ENCODE data around the gene FGL2. TPM values are rescaled to one million over a fixed set of nuclear protein-coding genes. Genes with fewer than 3 reads are reported as not detected.
A peak's percentile ranks its signal among the peaks of the same experiment; 100 is the strongest.

The FGL2 gene
- total and polyA plus RNA-seq, 3 donors from 2014 or later: 2.0 to 18.3 (median 8.4) TPM

DNA sequence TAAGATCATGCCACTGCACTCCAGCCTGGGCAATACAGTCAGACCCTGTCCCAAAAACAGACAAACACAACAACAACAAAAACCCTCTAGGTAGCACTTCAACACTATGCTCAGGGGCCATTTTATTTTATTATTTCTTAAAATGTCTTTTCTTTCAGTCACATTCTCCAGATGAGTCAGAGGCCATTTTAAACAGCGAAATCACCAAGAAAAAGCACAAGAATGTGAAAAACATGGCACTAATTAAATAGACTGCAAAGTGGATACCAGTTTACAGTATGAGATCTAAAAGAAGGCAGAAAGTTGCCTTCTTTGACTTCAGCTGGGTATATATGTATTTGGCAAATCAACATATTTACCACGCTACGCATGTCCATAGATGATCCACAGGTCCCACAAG lies 6.1 kb upstream of the FGL2 start:
- H3K4me1 ChIP-seq: no peaks in the 10 kb centered on the region
- no peak overlapping the region for H3K4me3 ChIP-seq
- no peaks in the 10 kb centered on the region for H3K9me3 ChIP-seq
- WGBS, 2 donors: 93 to 97% methylated on average over 3 of the region's 3 CpGs
- no peak for TF ChIP-seq POLR2A (IDR thresholded peaks at IDR 0.05)
- TF ChIP-seq, protein P1, sequence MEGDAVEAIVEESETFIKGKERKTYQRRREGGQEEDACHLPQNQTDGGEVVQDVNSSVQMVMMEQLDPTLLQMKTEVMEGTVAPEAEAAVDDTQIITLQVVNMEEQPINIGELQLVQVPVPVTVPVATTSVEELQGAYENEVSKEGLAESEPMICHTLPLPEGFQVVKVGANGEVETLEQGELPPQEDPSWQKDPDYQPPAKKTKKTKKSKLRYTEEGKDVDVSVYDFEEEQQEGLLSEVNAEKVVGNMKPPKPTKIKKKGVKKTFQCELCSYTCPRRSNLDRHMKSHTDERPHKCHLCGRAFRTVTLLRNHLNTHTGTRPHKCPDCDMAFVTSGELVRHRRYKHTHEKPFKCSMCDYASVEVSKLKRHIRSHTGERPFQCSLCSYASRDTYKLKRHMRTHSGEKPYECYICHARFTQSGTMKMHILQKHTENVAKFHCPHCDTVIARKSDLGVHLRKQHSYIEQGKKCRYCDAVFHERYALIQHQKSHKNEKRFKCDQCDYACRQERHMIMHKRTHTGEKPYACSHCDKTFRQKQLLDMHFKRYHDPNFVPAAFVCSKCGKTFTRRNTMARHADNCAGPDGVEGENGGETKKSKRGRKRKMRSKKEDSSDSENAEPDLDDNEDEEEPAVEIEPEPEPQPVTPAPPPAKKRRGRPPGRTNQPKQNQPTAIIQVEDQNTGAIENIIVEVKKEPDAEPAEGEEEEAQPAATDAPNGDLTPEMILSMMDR (IDR thresholded peaks at IDR 0.05): no peak
- DNase-seq: no peak
- H3K27ac ChIP-seq: no peak overlapping the region
- H3K36me3 ChIP-seq (ENCODE audit: low read depth, missing control alignments): no peaks in the 10 kb centered on the region
- intact Hi-C loops (cut with DNase I; ENCODE audit: low total_unique reads): no loop called here
- H3K27me3 ChIP-seq: no peaks in the 10 kb centered on the region

DNA sequence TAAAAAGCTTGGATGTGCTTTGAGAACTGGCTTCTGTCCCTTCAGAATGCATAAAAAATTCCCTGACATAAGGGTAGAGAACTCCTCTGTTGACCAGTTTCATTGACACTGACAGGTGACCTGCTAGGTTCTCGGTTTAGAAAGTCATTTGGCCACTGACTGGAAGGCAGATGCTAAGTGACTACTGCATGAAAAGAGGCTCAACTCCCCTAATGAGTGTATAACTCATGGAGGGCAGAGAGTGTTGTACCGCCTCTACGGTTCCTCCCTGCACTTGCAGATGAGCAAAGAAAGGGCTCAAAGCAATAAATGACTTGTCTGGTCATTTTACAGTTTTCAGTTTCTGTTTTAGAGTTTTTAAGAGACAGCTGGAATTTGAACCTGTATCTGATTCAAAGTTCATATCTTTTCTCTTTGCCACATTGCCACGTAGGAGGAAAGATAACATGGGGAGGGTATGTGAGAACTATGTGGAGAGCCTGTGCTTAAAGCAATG lies 2.9 kb upstream of the FGL2 start:
- Histone ChIP-seq H3K27ac (no peak overlapping the region), H3K27me3 (no peaks in the 10 kb centered on the region), H3K9me3 (no peaks in the 10 kb centered on the region), H3K4me3 (no peak overlapping the region), H3K36me3 (ENCODE audit: low read depth, missing control alignments) (no peaks in the 10 kb centered on the region), H3K4me1 (no peaks in the 10 kb centered on the region)
- no peak for DNase-seq
- intact Hi-C loops (cut with DNase I; ENCODE audit: low total_unique reads): no loop called here
- no peak for TF ChIP-seq POLR2A (IDR thresholded peaks at IDR 0.05)
- TF ChIP-seq, protein P1 (IDR thresholded peaks at IDR 0.05): no peak
- 86 to 92% methylated on average over 4 of the region's 4 CpGs for WGBS, 2 donors

DNA sequence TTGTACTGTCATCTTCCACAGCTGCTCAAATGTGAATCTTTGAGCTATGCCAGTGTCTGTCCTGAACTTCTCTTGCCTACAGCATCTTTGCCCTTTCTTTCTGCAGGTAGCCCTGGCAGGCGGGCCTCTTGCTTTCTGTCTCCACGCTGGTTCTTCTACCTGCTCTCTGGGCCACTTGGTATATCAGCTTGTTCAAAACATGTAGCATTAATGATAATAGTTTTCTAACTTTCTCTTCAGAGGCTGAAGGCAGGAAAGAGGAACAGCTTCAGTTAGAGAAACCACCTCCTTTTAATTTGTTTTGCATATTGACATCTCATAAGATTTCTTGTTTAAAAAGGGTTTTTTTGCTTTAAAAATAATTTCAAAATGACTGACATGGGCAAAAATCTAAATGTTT lies 923 bp upstream of the FGL2 start:
- intact Hi-C loops (cut with DNase I; ENCODE audit: low total_unique reads): no loop called here
- Histone ChIP-seq H3K4me1 (no peaks in the 10 kb centered on the region), H3K4me3 (no peak overlapping the region), H3K36me3 (ENCODE audit: low read depth, missing control alignments) (no peaks in the 10 kb centered on the region), H3K9me3 (no peaks in the 10 kb centered on the region), H3K27me3 (no peaks in the 10 kb centered on the region), H3K27ac (no peak overlapping the region)
- 87 to 94% methylated on average over 2 of the region's 2 CpGs for WGBS, 2 donors
- no peak for DNase-seq
- TF ChIP-seq, protein P1 (IDR thresholded peaks at IDR 0.05): no peak
- no peak for TF ChIP-seq POLR2A (IDR thresholded peaks at IDR 0.05)

DNA sequence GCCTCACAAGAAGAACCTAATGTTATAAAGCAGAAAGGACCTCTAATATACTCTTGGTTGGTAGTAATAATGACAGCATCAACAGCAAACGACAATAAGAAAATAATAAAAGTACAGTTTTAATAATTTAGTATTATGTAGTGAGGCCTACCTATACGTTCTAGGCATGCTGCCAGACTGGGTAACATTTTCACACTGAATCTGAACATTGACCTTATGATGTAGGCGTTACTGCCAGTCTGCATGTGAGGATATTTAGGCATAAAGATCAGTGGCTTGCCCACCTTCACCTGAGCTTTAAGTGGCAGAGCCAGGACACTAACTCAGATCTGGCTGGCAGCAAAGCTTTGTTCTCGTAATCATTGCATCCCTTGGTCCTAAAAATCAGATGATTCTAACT lies 2.5 kb downstream of the FGL2 start:
- no peaks in the 10 kb centered on the region for H3K9me3 ChIP-seq
- DNase-seq: no peak
- H3K27ac ChIP-seq: no peak overlapping the region
- intact Hi-C loops (cut with DNase I; ENCODE audit: low total_unique reads): no loop called here
- no peaks in the 10 kb centered on the region for H3K27me3 ChIP-seq
- WGBS, 2 donors: 72 to 73% methylated on average over 4 of the region's 4 CpGs
- H3K36me3 ChIP-seq (ENCODE audit: low read depth, missing control alignments): no peaks in the 10 kb centered on the region
- H3K4me3 ChIP-seq: peak overlapping the region in 1 of 2 donors; percentile 9
- H3K4me1 ChIP-seq: no peaks in the 10 kb centered on the region
- TF ChIP-seq, protein P1 (IDR thresholded peaks at IDR 0.05): no peak
- no peak for TF ChIP-seq POLR2A (IDR thresholded peaks at IDR 0.05)

DNA sequence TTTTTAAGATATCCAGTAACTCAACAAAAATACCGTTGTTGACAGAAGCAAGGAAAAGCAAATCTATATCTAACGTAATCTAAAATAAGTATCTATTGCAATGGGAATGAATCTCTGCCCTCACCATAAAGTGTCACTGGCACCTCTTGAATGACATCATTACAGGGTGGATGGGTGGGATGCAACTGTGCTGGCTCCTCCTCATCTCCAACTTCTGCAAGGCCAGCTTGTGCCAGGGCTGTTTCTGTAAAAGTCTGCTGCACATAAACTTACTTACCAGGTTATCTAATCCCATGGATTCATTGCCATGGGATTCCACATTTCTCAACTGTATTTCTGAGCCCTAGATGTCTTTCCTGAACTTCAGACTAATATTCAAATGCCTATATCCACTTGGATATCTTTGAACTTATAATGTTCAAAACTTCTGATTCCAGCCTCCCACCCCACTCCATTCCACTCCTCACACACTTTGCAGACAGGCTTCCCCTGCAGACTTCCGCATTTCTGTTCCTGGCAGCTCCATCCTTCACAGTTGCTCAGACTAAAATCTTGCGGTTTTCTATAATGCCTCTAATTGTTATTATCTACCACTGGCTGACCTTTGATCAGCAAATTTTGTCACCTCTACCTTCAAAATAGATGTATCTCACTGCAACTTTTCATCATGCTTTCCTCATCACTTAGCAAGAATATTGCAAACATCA lies 10.7 kb downstream of the FGL2 start:
- no peak for DNase-seq
- H3K27me3 ChIP-seq: no peaks in the 10 kb centered on the region
- intact Hi-C loops (cut with DNase I; ENCODE audit: low total_unique reads): no loop called here
- TF ChIP-seq POLR2A (IDR thresholded peaks at IDR 0.05): no peak
- TF ChIP-seq, protein P1 (IDR thresholded peaks at IDR 0.05): no peak
- WGBS, 2 donors: 88 to 92% methylated on average over 4 of the region's 4 CpGs
- H3K4me3 ChIP-seq: no peak overlapping the region
- no peaks in the 10 kb centered on the region for H3K9me3 ChIP-seq
- no peak overlapping the region for H3K27ac ChIP-seq
- no peaks in the 10 kb centered on the region for H3K4me1 ChIP-seq
- no peaks in the 10 kb centered on the region for H3K36me3 ChIP-seq (ENCODE audit: low read depth, missing control alignments)

All from testis (tissue), 3 donors.